GM12892 (cell line): ENCODE results near the gene SCN9A.

Experiments
- POLR2A ChIP-seq: IDR thresholded peaks from 2 replicates; pipeline ENCODE4 v1.6.1; 2011; ENCODE audit warnings: low read depth, low read length, control low read depth
- POLR2AphosphoS5 ChIP-seq: IDR thresholded peaks from 2 replicates; pipeline ENCODE4 v1.6.1; 2011; ENCODE audit warnings: low read depth, low read length, control low read depth
- TAF1 ChIP-seq: IDR thresholded peaks from 2 replicates; pipeline ENCODE4 v1.6.1; 2011; ENCODE audit warnings: low read depth, mild to moderate bottlenecking, control low read depth, low read length, borderline replicate concordance

DNA sequence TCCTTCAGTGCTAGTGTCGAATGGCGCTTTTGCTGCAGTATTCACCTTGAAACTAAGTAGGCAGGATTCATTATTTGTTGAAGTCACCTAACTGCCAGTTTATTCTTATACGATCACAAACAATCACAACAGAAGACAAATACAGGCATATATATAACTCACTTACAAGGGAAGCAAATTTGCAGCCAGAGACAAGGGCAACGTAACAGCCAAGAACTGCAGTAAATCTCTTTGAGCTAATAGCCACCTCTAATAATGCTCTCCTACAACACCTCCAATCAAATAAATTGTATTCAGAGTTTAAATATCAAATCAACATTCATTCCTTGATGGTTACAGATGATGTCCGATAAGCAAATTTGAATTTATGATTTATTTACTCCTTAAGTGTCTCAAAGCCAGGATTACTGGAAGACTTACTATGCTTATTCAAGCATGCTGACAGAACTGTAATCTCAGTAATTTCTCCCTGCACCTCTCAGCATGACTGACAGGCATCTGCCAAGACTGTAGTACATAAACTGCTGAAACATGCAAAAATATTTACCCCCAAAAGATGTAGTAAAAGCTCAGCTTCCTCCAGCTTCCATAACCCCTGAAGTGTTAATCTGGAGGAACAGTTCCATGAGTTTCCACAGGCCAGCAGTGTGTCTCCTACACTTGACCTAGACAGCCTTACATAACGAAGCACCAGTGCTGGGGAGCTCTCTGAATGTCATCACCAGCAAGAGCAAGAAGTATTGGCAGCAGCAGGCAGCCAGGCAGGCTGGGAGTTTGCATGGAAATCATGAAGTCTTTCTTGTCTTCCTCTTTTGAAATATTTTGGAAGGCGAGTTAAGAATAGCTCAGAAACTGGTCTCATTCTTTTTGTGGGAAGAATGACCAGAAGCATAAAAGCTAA is 227.0 kb downstream of the SCN9A start:
- TF ChIP-seq POLR2A (no peak), POLR2AphosphoS5 (no peak), TAF1 (no peak)
